ENCODE results near the gene HEPACAM. TPM values are rescaled to one million over a fixed set of nuclear protein-coding genes. Genes with fewer than 3 reads are reported as not detected.

Gene HEPACAM, protein sequence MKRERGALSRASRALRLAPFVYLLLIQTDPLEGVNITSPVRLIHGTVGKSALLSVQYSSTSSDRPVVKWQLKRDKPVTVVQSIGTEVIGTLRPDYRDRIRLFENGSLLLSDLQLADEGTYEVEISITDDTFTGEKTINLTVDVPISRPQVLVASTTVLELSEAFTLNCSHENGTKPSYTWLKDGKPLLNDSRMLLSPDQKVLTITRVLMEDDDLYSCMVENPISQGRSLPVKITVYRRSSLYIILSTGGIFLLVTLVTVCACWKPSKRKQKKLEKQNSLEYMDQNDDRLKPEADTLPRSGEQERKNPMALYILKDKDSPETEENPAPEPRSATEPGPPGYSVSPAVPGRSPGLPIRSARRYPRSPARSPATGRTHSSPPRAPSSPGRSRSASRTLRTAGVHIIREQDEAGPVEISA
- not detected in 5 replicates for total RNA-seq (2022; extraction: Qiagen RNA extraction; ENCODE audit: low read depth)

DNA sequence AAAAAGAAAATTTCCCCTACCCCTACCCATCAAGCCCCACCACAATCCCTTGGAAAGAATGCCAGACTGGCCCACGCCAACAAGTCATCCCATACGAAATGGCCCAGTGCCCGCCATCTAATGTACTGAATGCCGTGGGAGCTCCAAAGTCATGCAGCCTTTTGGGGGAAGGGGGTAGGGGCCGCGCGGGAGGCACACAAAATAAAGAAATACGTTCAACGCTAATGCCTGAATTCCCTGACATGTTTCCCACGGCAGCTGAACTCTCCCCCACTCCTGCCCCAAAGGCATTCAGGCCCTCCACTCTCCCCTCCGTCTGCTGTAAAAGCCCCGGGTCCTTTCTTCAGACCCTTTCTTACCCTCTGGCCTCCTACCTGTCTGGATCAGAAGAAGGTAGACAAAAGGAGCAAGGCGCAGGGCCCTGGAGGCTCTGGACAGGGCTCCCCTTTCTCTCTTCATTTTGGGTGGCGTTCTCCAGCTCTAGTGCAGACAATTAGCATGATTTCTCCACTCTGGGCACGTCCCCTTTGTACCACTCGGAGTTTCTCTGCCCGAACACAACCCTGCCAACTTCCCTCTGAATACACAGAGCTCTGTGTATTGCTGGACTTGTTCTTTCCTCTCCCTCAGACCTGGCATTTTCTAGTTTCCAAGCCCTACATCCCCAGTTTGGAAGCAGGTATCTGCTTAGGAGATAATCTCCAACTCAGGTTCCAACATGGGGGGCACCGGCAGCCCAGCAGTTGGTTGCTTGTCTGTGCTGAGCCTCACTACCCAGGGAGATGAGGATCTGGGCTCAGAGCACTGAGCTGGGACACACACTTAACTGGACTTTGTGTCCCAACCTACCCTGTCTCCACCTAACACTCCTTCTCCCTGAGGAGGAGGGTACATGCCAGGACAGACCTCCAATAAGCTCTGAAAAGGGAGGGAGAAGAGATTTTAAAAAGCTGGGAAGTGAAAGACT lies at the start of gene HEPACAM:
Gene HEPACAM (minus strand): TSS at position 500 of the 967 bp plus-strand sequence. CDS start 41 bp downstream, at position 459.

GRCh38 chr11:124953753-124954589 lies 18.1 kb upstream of the HEPACAM start, which contains the start of gene CCDC15:
CCDC15 (plus strand) TSS chr11:124954202; CDS start chr11:124954733, 531 bp downstream.

DNA sequence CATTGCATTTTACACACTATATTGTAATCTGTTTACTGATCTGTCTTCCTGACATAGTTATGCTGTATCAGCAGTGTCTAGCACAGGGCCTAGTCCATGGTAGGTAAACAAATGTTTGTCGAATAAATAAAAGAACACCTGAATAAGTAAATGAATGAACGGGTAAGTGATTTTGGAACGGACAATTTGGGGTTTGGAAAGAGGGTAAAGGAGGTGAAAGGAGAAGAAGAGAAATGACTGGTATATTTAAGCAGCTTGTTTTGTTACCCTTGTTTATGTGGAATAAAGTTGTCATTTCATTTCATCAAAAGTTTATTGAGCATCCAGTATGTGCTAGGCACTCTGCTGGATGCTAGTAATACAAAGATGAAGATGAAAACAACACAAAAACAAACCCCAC lies 16.9 kb downstream of the HEPACAM start, which contains the start of gene HEPN1:
Gene HEPN1 (plus strand): TSS at position 301 of the 400 bp plus-strand sequence.

GRCh38 chr11:124897674-124898262 lies 38.1 kb downstream of the HEPACAM start, which contains the start of gene ROBO4:
ROBO4 (minus strand) TSS chr11:124897865; CDS start chr11:124897795, 70 bp downstream.

Other genes starting within 250 kb of the HEPACAM start
- 5.5 to 11.1 TPM (median 10.7 TPM) in 5 replicates for gene NRGN, start 196.1 kb downstream of the HEPACAM start, total RNA-seq (2022; extraction: Qiagen RNA extraction; ENCODE audit: low read depth)
- gene VSIG2, start 183.8 kb downstream of the HEPACAM start, total RNA-seq (2022; extraction: Qiagen RNA extraction; ENCODE audit: low read depth) = not detected in 5 replicates
- gene ESAM, start 173.8 kb downstream of the HEPACAM start, total RNA-seq (2022; extraction: Qiagen RNA extraction; ENCODE audit: low read depth) = 7.5 to 12.4 TPM (median 10.6 TPM) in 5 replicates
- 4.4 to 6.0 TPM (median 5.5 TPM) in 5 replicates for gene MSANTD2, start 135.6 kb downstream of the HEPACAM start, total RNA-seq (2022; extraction: Qiagen RNA extraction; ENCODE audit: low read depth)
- gene ROBO3, start 70.6 kb downstream of the HEPACAM start, total RNA-seq (2022; extraction: Qiagen RNA extraction; ENCODE audit: low read depth) = 1.5 to 4.0 TPM (median 2.7 TPM) in 5 replicates
- not detected in 5 replicates for gene ROBO4, start 38.2 kb downstream of the HEPACAM start, total RNA-seq (2022; extraction: Qiagen RNA extraction; ENCODE audit: low read depth)
- gene HEPN1, start 16.8 kb downstream of the HEPACAM start, total RNA-seq (2022; extraction: Qiagen RNA extraction; ENCODE audit: low read depth) = not detected in 5 replicates
- gene CCDC15, start 18.2 kb upstream of the HEPACAM start, total RNA-seq (2022; extraction: Qiagen RNA extraction; ENCODE audit: low read depth) = 0.45 to 0.72 TPM (median 0.54 TPM) in 5 replicates
- 0.07 to 0.15 TPM (median 0.11 TPM) in 4 of 5 replicates, not detected in the other for gene SLC37A2, start 127.3 kb upstream of the HEPACAM start, total RNA-seq (2022; extraction: Qiagen RNA extraction; ENCODE audit: low read depth)
- gene TMEM218, start 175.6 kb upstream of the HEPACAM start, total RNA-seq (2022; extraction: Qiagen RNA extraction; ENCODE audit: low read depth) = 21.3 to 25.8 TPM (median 24.2 TPM) in 5 replicates
- gene PKNOX2, start 228.7 kb upstream of the HEPACAM start, total RNA-seq (2022; extraction: Qiagen RNA extraction; ENCODE audit: low read depth) = not detected in 5 replicates